CD4-positive, alpha-beta T cell (primary cell): Measurements from ENCODE around the gene SLC1A2. TPM values are rescaled to one million over a fixed set of nuclear protein-coding genes. Genes with fewer than 3 reads are reported as not detected.

Experiments used
- ATAC-seq: fragments of 200-7000 bp; cut with Tn5 transposase; one replicate; pipeline ENCODE4 v1.10.0; 2022; ENCODE audit warnings: mild to moderate bottlenecking; ENCODE audit not compliant: poor library complexity
- CTCF ChIA-PET: fragments of 350-600 bp; sonication (Branson Sonifier 250); formaldehyde crosslinking; loops from one replicate; lab custom pipeline; 2021; ENCODE audit warnings: antibody characterized with exemption, inconsistent platforms; lab: Charles Lee
- POLR2A ChIA-PET: fragments of 350-600 bp; sonication (Branson Sonifier 250); formaldehyde crosslinking; loops from one replicate; lab custom pipeline; 2021; ENCODE audit warnings: antibody characterized with exemption, inconsistent platforms; lab: Charles Lee
- DNase-seq, 14 experiments: peaks; one replicate each; pipeline ENCODE4 v3.0.0-alpha.2; 2013 to 2020; ENCODE audit warnings: mixed read lengths in 2 of 14
- H3K27ac ChIP-seq, 2 donors: one replicate each; pipeline versions ENCODE4 v1.5.1 to v1.7.0; 2013; ENCODE audit warnings: low read length in 2 of 2, low read depth in 1 of 2, mild to moderate bottlenecking in 1 of 2
- H3K27me3 ChIP-seq, 2 experiments: 1 replicate in 1 of 2; 2 replicates in 1 of 2; pipeline versions ENCODE4 v1.6.1 to v1.7.0; 2013; ENCODE audit warnings: low read length in 2 of 2, control low read depth in 1 of 2, mild to moderate bottlenecking in 1 of 2, moderate library complexity in 1 of 2; ENCODE audit not compliant: insufficient read depth in 2 of 2, control insufficient read depth in 1 of 2
- H3K36me3 ChIP-seq: one replicate; pipeline ENCODE4 v1.6.1; 2013; ENCODE audit warnings: low read length, control low read depth; ENCODE audit not compliant: insufficient read depth
- H3K4me1 ChIP-seq: one replicate; pipeline ENCODE4 v1.6.1; 2013; ENCODE audit warnings: low read length, control low read depth; ENCODE audit not compliant: insufficient read depth
- H3K4me3 ChIP-seq: one replicate; pipeline ENCODE4 v1.5.1; 2013; ENCODE audit warnings: mild to moderate bottlenecking, low read length, moderate library complexity
- H3K9me3 ChIP-seq, 2 experiments: 1 replicate in 1 of 2; 2 replicates in 1 of 2; pipeline versions ENCODE4 v1.6.1 to v1.7.0; 2013; ENCODE audit warnings: low read length in 2 of 2, mild to moderate bottlenecking in 2 of 2, control low read depth in 1 of 2, moderate library complexity in 1 of 2; ENCODE audit not compliant: control insufficient read depth in 1 of 2, insufficient read depth in 1 of 2
- H3K27ac Mint-ChIP-seq: one replicate; pipeline ENCODE4 v1.8.0; 2020; ENCODE audit warnings: mixed read lengths
- H3K27me3 Mint-ChIP-seq: one replicate; pipeline ENCODE4 v1.8.0; 2021; ENCODE audit warnings: mixed read lengths
- H3K36me3 Mint-ChIP-seq: one replicate; pipeline ENCODE4 v1.8.0; 2021; ENCODE audit warnings: low read depth, mixed read lengths
- H3K4me1 Mint-ChIP-seq: one replicate; pipeline ENCODE4 v1.8.0; 2021; ENCODE audit warnings: low read depth, mixed read lengths
- H3K4me3 Mint-ChIP-seq: one replicate; pipeline ENCODE4 v1.8.0; 2020; ENCODE audit warnings: mild to moderate bottlenecking, mixed read lengths
- H3K9me3 Mint-ChIP-seq: one replicate; pipeline ENCODE4 v1.8.0; 2020; ENCODE audit warnings: mixed read lengths
- CTCF ChIP-seq: fragments of 200-600 bp; IDR thresholded peaks from one replicate; pipeline ENCODE4 v1.8.0; 2022; ENCODE audit warnings: antibody characterized with exemption, mild to moderate bottlenecking
- intact Hi-C, 2 experiments: fragments of 100-400 bp; cut with DNase I in 1 of 2; cut with micrococcal nuclease in 1 of 2; formaldehyde crosslinking; loops; one replicate each; pipeline versions ENCODE4 v1.15.1 to v1.9.0; 2023 to 2025; cut with DNase I, micrococcal nuclease
- total RNA-seq, 174 experiments: library from RNA in 2 of 174; stranded (reverse) in 2 of 174; gene quantifications; one replicate each; pipeline ENCODE4 v1.2.3 and lab custom pipeline; 2021 to 2026

SLC1A2 gene
- total RNA-seq, 2 experiments from 2014 or later: not detected

DNA sequence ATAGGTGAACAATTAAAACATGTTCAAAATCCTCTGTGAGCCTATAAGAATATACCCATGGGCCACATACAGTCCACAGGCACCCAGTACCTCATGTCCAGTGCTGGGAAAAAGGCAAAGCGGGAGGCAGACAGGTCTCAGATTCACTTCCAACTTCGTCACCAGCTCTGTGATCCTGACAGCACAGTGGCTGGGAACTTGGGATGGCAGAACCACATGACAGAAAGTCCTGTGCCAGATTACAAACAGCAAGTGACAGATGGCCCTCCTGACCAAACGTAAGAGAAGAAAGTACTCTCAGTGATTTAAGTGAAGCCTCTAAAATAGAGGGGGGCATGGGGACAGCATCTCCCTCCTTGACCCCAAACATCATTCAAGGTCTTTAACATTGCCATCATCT, 5.8 kb downstream of the SLC1A2 start:
- Mint-ChIP-seq H3K36me3 (no peaks in the 10 kb centered on the region), H3K9me3 (no peaks in the 10 kb centered on the region), H3K4me1 (no peaks in the 10 kb centered on the region), H3K4me3 (no peak overlapping the region), H3K27me3 (peaks cover 71% of the 10 kb centered on the region), H3K27ac (no peak overlapping the region)
- no peaks in the 10 kb centered on the region for H3K36me3 ChIP-seq
- H3K27me3 ChIP-seq: peaks cover 29 to 61% of the 10 kb centered on the region in 2 experiments
- ChIA-PET POLR2A (no interaction called here), CTCF (no interaction called here)
- no peak for ATAC-seq
- H3K4me1 ChIP-seq: peaks cover 4% of the 10 kb centered on the region
- no peaks in the 10 kb centered on the region for H3K9me3 ChIP-seq
- TF ChIP-seq CTCF: no peak
- no peak for DNase-seq
- intact Hi-C loops: loop anchor here (5.0 to 10.0 kb wide), 2 partner anchors 826 to 909 kb away; no protein-coding TSS in a partner anchor
- no peak overlapping the region for H3K4me3 ChIP-seq
- no peak overlapping the region for H3K27ac ChIP-seq

DNA sequence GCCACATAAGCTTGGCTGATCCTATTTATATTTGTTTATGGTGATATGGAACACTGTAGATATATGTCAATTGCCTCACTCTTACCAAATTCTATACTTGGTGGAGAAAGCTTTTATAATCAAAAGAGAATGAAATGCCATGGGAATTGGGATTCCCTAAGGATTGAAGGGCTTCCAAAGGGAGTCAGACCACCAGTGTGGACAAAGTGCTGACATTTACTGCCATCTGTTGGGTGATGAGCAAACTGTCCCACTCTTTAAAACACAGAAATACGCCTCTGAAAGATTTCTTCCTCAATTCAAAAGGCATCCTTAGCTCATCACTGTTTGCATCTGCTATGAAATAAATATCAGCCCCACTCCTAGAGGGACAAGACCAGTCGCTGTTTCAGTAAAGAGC, 7.1 kb downstream of the SLC1A2 start:
- Histone ChIP-seq H3K36me3 (no peaks in the 10 kb centered on the region), H3K27me3 (peaks cover 16 to 48% of the 10 kb centered on the region in 2 experiments)
- POLR2A ChIA-PET: no interaction called here

GRCh38 chr11:35407041-35407440, 12.3 kb downstream of the SLC1A2 start:
- H3K36me3 Mint-ChIP-seq: no peaks in the 10 kb centered on the region
- POLR2A ChIA-PET: no interaction called here
- Histone ChIP-seq H3K27me3 (peaks cover 0 to 22% of the 10 kb centered on the region in 2 experiments), H3K36me3 (no peaks in the 10 kb centered on the region), H3K4me1 (no peaks in the 10 kb centered on the region), H3K27ac (no peak overlapping the region), H3K9me3 (no peaks in the 10 kb centered on the region), H3K4me3 (no peak overlapping the region)
- no peaks in the 10 kb centered on the region for H3K9me3 Mint-ChIP-seq
- TF ChIP-seq CTCF: no peak
- DNase-seq (no peak), ATAC-seq (no peak)
- no peaks in the 10 kb centered on the region for H3K4me1 Mint-ChIP-seq
- no peak overlapping the region for H3K27ac Mint-ChIP-seq
- intact Hi-C loops: no loop called here
- peaks cover 14% of the 10 kb centered on the region for H3K27me3 Mint-ChIP-seq
- CTCF ChIA-PET: no interaction called here
- no peak overlapping the region for H3K4me3 Mint-ChIP-seq

More for the DNA sequence above, 7.1 kb downstream of the SLC1A2 start:
- Mint-ChIP-seq H3K4me3 (no peak overlapping the region), H3K27me3 (peaks cover 57% of the 10 kb centered on the region), H3K9me3 (no peaks in the 10 kb centered on the region), H3K36me3 (no peaks in the 10 kb centered on the region), H3K27ac (no peak overlapping the region), H3K4me1 (no peaks in the 10 kb centered on the region)
- H3K27ac ChIP-seq: no peak overlapping the region
- no peak for ATAC-seq
- DNase-seq: no peak
- intact Hi-C loops: loop anchor here (5.0 to 10.0 kb wide), 2 partner anchors 825 to 907 kb away; no protein-coding TSS in a partner anchor
- no peak overlapping the region for H3K4me3 ChIP-seq
- TF ChIP-seq CTCF: peak; percentile 39
- no peaks in the 10 kb centered on the region for H3K4me1 ChIP-seq
- no peaks in the 10 kb centered on the region for H3K9me3 ChIP-seq
- CTCF ChIA-PET: no interaction called here
